ENCODE measurements around the gene FAM219A.

Gene FAM219A

GRCh38 chr9:34458013-34458958 is at the start of gene FAM219A, which contains the start of gene DNAI1:
Gene FAM219A, minus strand, starts transcription at chr9:34458570. Its CDS starts 307 bp downstream, at chr9:34458263.
Gene DNAI1, plus strand, starts transcription at chr9:34458805. Its CDS starts 201 bp downstream, at chr9:34459006.
- peak; percentile 100 for DNase-seq

- DNase-seq: no peak
Measured at GRCh38 chr9:34507966-34508365, 49.6 kb upstream of the FAM219A start.

- DNase-seq: no peak
Measured at GRCh38 chr9:34507556-34507955, 49.2 kb upstream of the FAM219A start.

DNA sequence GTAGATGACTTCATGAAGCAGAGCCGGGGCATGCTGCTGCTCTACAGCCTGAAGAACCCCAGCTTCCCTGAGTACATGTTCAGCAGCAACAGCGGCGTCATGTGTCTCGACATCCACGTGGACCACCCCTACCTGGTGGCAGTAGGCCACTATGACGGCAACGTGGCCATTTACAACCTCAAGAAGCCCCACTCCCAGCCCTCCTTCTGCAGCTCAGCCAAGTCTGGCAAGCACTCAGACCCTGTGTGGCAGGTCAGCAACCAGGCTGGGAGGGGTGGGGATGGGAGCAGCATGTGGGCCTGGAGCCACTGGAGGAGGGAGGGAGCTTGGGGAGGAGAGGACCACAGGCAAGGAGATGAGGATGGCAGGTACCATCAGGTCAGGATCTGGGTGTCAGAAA is 48.3 kb upstream of the FAM219A start:
- no peak for DNase-seq

DNA sequence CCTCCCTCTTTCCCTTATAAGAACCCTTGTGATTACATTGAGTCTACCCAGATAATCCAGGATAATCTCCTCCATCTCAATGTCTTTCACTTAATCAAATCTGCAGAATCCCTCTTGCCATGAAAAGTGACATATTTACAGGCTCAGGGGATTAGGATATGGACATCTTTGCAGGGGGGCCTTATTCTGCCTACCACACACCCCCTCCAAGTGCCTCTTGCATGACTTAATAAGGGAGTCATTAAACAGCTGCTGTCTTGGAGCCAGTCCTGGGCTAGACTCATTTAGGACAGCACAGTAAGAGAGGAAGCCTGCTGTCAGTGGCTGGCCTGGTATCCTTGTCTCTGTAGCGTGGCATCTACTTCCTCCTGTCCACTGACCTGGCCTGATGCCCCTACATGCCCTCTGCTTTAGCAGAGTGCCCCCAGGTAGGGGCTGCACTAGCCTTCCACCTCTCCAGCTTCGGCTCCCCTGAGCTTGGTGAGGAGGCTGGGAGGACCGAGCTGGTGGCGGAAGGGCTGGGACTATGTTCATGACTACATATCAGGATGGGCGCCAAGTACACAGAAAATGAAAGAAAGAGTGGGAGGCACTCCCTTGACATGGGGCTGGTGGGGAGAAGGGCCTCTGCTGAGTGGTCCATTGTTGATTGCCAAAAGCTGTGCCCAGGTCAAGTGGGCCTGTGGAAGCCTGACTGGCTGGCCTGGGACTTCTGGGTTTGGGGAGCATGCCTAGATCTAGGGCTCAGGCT is 47.2 kb upstream of the FAM219A start:
- no peak for DNase-seq

DNA sequence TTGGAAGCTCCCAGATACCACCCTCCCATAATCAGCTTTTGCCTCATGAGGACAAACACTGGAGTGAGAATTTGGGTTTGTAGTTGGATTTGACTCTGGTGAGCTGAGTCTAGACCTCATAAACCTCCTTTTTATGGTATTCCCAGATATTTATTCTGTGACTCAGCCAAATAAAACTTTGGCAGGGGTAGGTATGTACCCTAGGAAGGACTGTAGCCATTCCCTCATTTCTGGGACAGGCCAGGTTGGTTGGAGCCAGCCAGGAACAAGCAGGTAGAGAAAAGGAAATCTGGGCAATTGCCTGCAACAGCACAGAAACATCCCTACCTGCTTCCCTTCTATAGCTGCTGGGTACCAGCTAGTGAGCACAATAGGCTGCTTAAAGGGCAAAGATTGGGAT is 45.0 kb upstream of the FAM219A start:
- DNase-seq: no peak

GRCh38 chr9:34502891-34503290 is 44.5 kb upstream of the FAM219A start:
- no peak for DNase-seq

DNA sequence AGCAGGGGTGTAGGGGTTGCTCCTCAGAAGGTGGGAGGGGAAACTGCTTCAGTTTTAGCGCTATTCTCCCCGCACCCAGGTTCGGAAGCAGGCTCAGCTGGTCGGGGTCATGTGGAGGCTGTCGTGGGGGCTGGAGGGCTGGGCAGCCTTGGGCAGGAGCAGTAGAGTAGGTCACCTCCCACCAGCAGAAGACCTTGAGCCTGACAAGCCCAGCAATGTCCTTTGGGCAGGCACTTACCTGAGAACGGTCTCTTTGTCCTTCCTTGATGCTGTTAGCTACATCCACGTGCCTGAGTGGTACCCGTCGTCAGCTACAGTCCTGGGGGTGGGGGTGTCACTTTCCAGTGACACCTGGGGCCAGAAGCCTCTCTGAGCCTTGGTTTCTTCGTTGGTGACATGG is 44.1 kb upstream of the FAM219A start:
- no peak for DNase-seq

- peak; percentile 91 for DNase-seq
Measured at GRCh38 chr9:34501889-34502425, 43.6 kb upstream of the FAM219A start.

- no peak for DNase-seq
Measured at GRCh38 chr9:34501372-34501771, 43.0 kb upstream of the FAM219A start.

DNA sequence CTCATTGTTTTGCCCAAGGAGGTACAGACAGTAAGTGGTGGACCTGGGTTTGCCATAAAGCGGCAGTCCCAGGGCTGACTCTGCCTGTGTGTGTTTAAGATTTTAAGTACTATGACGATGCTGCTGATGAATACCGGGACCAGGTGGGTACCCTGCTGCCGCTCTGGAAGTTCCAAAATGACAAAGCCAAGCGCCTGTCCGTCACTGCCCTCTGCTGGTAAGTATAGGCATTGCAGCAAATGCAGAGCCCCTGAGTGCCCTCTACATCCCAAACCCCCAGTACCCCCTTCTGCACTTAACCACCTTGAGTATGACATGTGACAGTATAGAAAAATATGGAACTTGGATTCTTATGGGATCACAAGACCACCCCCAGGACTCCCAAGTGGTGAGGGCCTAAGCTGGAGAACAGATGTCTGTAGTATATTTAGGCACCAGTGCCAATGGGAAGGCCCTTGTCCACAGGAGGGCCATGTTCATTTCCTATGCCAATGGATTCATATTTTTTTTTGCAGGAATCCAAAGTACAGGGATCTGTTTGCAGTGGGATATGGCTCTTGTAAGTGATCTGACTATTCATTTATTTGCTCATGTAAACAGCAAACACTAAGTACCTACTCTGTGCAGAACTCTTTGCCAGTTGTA is 42.4 kb upstream of the FAM219A start:
- DNase-seq: peak; percentile 62

DNA sequence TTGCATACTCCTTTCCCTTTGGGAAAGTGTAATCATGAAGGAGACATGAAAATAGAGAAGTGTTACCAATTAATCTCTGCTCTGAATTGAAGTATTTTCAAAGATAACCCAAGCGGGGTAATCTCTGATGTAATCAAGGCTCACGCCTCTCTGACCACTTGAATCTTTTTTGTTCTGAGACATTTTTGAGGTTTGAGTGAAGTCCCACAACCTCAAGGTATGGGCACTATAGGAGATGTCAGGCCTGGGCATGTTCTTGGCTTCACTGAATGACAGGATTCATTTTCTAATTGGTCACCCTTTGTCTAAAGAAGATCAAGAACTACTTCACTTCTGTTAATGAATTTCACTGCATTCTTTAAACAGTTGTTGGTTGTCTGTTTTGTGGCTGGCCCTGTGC is 40.7 kb upstream of the FAM219A start:
- no peak for DNase-seq

- no peak for DNase-seq
Measured at GRCh38 chr9:34498553-34498952, 40.2 kb upstream of the FAM219A start.

DNA sequence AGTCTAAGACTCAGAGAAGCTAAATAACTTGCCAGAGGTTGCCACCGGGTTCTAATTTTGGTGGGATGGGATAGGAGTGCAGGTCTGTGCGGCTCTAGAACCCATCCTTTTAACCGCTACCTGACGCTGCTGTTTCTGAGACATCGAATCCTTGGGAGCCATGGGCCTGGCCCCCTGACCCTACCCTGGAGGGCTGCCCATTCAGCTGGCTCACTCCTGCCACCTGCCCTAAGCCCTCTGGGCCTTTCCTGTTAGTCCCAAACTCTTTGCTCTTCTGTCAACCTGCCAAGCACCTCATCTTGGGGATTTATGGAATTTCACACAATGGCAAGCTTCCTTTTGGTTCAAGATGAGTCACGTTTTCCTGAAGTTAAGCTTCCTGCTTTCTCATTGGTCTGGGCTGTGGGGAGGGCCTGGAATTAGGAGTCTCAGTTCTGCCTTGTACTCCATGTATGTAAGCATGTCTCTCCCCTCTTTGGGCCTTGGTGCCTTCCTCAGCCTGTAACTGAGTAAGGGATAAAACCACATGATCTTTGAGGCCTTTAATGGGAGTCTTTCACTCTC is 37.9 kb upstream of the FAM219A start:
- no peak for DNase-seq

DNA sequence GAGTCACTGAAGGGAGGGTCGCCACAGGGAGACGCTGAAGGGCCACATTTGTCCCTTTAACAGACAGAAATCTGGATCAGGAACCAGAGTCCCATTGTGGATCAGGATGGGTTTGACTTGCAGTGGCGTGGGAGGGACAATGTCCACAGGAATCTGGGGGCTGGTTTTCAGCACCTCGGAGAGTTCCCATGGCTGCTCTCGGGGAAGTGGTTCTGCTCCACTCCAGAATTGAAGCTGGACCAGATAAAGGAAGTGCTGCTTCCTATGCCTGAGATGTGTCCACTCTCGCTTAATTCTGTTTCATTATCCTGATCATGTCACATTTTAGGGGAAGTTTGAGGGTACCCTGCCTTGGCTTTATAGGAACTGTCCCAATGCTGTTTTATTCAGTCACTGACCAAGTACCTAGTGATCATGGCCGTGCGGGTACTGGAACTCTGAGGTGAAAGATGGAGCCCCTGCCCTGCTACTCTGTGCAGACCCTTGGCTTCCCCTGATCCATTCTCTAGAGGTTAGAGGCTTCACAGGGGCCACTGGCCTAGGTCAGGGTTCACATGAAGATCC is 35.7 kb upstream of the FAM219A start:
- DNase-seq: peak; percentile 72

- DNase-seq: no peak
Measured at GRCh38 chr9:34492051-34492450, 33.7 kb upstream of the FAM219A start.

GRCh38 chr9:34491596-34491995 is 33.2 kb upstream of the FAM219A start:
- DNase-seq: no peak

DNA sequence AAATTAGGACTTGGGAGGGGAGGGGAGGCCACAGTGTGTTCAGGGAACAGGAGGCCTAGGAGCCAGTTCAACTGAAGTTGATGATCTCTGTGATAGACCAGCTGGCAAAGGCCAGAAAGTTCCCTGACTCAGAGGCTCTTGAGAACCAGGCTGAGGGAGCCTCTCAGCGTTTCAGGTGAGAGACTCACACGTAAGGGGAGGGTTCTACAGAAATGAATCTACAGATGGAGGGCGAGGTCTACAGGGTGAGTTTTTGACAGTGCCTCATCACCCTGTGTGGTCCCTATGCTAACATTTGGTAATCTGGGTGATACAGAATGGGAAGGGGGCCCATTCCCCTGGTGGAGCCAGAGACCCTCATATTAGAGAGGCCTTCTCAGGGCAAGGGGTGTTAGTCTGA is 32.4 kb upstream of the FAM219A start:
- no peak for DNase-seq

- no peak for DNase-seq
Measured at GRCh38 chr9:34490360-34490759, 32.0 kb upstream of the FAM219A start.

GRCh38 chr9:34486572-34486971 is 28.2 kb upstream of the FAM219A start:
- DNase-seq: no peak

- DNase-seq: no peak
Measured at GRCh38 chr9:34485822-34486221, 27.5 kb upstream of the FAM219A start.

DNA sequence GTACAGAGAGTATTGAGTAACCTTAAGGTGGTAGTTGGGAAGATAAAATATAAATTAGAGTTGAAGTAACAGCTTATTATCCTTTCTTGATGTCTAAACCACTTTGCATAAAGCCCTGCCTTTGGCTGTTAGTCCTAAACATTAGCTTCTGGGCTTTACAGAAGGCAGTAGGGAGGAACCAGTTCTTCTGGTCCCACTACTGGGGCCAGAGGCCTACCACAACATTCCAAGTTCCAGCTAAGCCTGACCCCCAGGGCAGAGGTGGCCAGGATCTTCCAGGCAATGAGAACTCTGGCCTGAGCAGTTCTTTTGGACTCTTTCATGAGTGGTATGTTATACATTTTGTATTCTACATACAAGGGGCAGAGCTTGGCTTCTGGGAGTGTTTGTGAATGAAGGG is 26.3 kb upstream of the FAM219A start:
- no peak for DNase-seq
